Stimulated activated naive B cell treated with anti-CD40 and anti-IgM and Interleukin-4, amounts not matched to agents 10 μg/mL and 1 μg/mL and 100 μg/mL, for 72 hours (primary cell): ENCODE data around the gene STRA6.

Experiments
- ATAC-seq, 2 donors: fragments of 150-1000 bp; cut with Tn5 transposase; replicated peaks; 2 replicates each; pipeline ENCODE4 v1.10.0; 2021; ENCODE audit warnings: moderate library complexity in 1 of 2
- DNase-seq: peaks from one replicate; pipeline ENCODE4 v3.0.0; 2021
- H3K27ac Mint-ChIP-seq: one replicate; pipeline ENCODE4 v1.8.0; 2022; ENCODE audit warnings: mild to moderate bottlenecking, mixed read lengths
- H3K27me3 Mint-ChIP-seq, 2 donors: one replicate each; pipeline ENCODE4 v1.8.0; 2022; ENCODE audit warnings: mixed read lengths in 2 of 2
- H3K36me3 Mint-ChIP-seq, 2 donors: one replicate each; pipeline ENCODE4 v1.8.0; 2022; ENCODE audit warnings: mixed read lengths in 2 of 2, mild to moderate bottlenecking in 1 of 2
- H3K4me1 Mint-ChIP-seq, 2 donors: one replicate each; pipeline ENCODE4 v1.8.0; 2022; ENCODE audit warnings: mixed read lengths in 2 of 2, mild to moderate bottlenecking in 1 of 2
- H3K4me3 Mint-ChIP-seq, 2 donors: one replicate each; pipeline ENCODE4 v1.8.0; 2022; ENCODE audit warnings: mild to moderate bottlenecking in 2 of 2, mixed read lengths in 2 of 2, moderate library complexity in 1 of 2
- H3K9me3 Mint-ChIP-seq, 2 donors: one replicate each; pipeline ENCODE4 v1.8.0; 2022; ENCODE audit warnings: mixed read lengths in 2 of 2, mild to moderate bottlenecking in 1 of 2

Gene STRA6

GRCh38 chr15:74188216-74188615, 14.4 kb downstream of the STRA6 start:
- DNase-seq, result no peak
- no peaks in the 10 kb centered on the region for H3K27me3 Mint-ChIP-seq

DNA sequence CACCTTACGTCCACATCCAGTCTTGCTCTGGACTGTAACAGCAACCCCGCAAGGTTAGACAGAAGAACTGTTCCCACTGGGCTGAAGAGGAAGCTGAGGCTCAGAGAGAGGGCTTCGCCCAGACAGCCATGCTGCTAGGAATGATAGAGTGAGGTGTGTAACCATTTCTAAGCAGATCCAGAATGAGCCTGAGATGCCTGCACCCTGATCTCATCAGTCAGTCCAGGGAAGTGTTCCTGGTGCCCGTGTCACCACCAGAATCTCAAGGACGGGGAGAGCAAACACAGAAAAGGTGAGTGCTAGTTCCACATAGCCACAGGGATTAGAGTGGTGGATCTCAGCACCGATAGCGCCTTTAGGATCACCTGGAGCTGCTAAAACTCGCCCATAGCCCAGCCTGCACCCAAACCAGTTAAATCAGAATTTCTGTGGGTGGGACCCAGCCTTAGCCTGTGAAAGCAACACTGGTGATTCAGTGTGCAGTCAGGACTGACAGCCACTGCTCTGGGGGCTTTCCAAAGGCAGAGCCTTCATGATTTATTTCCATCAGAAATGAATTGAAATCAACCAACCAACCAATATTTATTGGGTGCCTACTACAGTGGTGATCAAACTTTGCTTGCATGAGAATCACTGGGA, 16.8 kb downstream of the STRA6 start:
- no peak for ATAC-seq
- no peak overlapping the region for H3K27ac Mint-ChIP-seq
- H3K4me3 Mint-ChIP-seq, result no peak overlapping the region
- no peaks in the 10 kb centered on the region for H3K9me3 Mint-ChIP-seq
- peaks cover 0 to 2% of the 10 kb centered on the region in 2 donors for H3K4me1 Mint-ChIP-seq
- H3K36me3 Mint-ChIP-seq, result no peaks in the 10 kb centered on the region
- peaks cover 5 to 9% of the 10 kb centered on the region in 2 donors for H3K27me3 Mint-ChIP-seq
- DNase-seq, result no peak

More at GRCh38 chr15:74188216-74188615, 14.4 kb downstream of the STRA6 start:
- Mint-ChIP-seq H3K36me3 (no peaks in the 10 kb centered on the region), H3K4me3 (no peak overlapping the region), H3K4me1 (peaks cover 0 to 2% of the 10 kb centered on the region in 2 donors), H3K9me3 (no peaks in the 10 kb centered on the region), H3K27ac (no peak overlapping the region)
- ATAC-seq, result no peak

- Mint-ChIP-seq H3K27me3 (peaks cover 12 to 19% of the 10 kb centered on the region in 2 donors), H3K4me3 (no peak overlapping the region), H3K27ac (no peak overlapping the region), H3K9me3 (no peaks in the 10 kb centered on the region), H3K36me3 (no peaks in the 10 kb centered on the region), H3K4me1 (peaks cover 0 to 2% of the 10 kb centered on the region in 2 donors)
- ATAC-seq (no peak), DNase-seq (no peak)
Measured at GRCh38 chr15:74184582-74185091, 17.9 kb downstream of the STRA6 start.

- H3K9me3 Mint-ChIP-seq, result no peaks in the 10 kb centered on the region
- H3K27me3 Mint-ChIP-seq, result peaks cover 17 to 32% of the 10 kb centered on the region in 2 donors
- no peak overlapping the region for H3K27ac Mint-ChIP-seq
- peaks cover 0 to 2% of the 10 kb centered on the region in 2 donors for H3K4me1 Mint-ChIP-seq
- no peak for DNase-seq
- H3K4me3 Mint-ChIP-seq, result no peak overlapping the region
- ATAC-seq, result no peak
- no peaks in the 10 kb centered on the region for H3K36me3 Mint-ChIP-seq
Measured at GRCh38 chr15:74182131-74182530, 20.5 kb downstream of the STRA6 start.

GRCh38 chr15:74180881-74181602, 21.5 kb downstream of the STRA6 start:
- Mint-ChIP-seq H3K27ac (no peak overlapping the region), H3K9me3 (no peaks in the 10 kb centered on the region), H3K27me3 (peaks cover 21 to 32% of the 10 kb centered on the region in 2 donors), H3K4me1 (peaks cover 0 to 2% of the 10 kb centered on the region in 2 donors), H3K36me3 (no peaks in the 10 kb centered on the region), H3K4me3 (no peak overlapping the region)
- no peak for DNase-seq
- ATAC-seq, result no peak

DNA sequence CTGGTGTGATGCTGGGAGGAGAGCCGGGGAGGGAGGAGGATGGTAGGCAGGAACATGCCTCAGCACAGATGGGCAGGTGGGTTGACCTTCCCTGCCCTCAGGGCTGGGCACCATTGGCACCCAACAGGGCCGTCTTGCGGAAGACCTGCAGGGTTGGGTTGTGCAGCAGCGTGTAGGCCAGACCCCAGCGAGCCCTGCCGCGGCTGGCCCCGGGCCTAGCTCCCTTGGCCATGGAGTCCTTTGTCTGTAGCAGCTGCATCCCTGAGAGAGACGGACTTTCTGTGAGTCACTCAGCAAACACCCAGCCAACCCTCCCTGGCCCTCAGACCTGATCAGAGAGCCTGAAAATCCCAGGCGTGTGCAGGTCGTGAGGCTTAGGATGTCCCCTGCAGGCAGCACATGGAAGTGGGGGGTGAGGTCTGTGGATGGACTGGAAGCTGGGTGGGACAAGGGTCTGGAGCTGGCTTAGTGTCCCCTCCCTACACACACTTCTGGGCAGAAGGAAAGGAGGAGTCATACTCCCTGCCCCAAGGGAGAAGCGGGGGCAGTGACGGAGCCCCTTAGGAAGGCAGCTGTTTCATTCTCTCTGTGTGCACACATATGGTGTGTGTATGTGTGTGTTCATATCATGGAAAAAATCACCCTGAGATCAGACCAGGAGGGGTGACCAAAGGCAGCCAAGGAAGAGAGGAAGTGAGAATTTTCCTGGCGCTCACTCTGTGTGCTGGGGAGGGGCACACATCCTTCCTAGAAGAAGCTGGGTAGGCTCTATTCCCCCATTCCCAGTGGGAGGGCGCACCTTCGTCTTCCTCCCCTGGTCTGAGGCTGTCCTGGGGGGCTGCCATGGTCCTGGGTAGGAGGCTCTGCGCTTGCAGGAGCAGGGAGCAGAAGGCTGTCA, 22.4 kb downstream of the STRA6 start:
- DNase-seq, result no peak
- ATAC-seq, result no peak
- Mint-ChIP-seq H3K9me3 (no peaks in the 10 kb centered on the region), H3K36me3 (no peaks in the 10 kb centered on the region), H3K4me3 (no peak overlapping the region), H3K27me3 (peaks cover 21 to 32% of the 10 kb centered on the region in 2 donors), H3K4me1 (peaks cover 0 to 2% of the 10 kb centered on the region in 2 donors), H3K27ac (no peak overlapping the region)

- H3K27me3 Mint-ChIP-seq, result peaks cover 21 to 32% of the 10 kb centered on the region in 2 donors
- DNase-seq, result no peak
- no peaks in the 10 kb centered on the region for H3K4me1 Mint-ChIP-seq
Measured at GRCh38 chr15:74179101-74179841, 23.3 kb downstream of the STRA6 start.

GRCh38 chr15:74178326-74179100, 24.1 kb downstream of the STRA6 start:
- ATAC-seq (no peak), DNase-seq (no peak)
- Mint-ChIP-seq H3K36me3 (no peaks in the 10 kb centered on the region), H3K9me3 (no peaks in the 10 kb centered on the region), H3K27ac (no peak overlapping the region), H3K4me3 (no peak overlapping the region), H3K27me3 (peaks cover 21 to 32% of the 10 kb centered on the region in 2 donors), H3K4me1 (no peaks in the 10 kb centered on the region)

More at GRCh38 chr15:74179101-74179841, 23.3 kb downstream of the STRA6 start:
- ATAC-seq, result no peak
- Mint-ChIP-seq H3K36me3 (no peaks in the 10 kb centered on the region), H3K27ac (no peak overlapping the region), H3K9me3 (no peaks in the 10 kb centered on the region), H3K4me3 (no peak overlapping the region)

GRCh38 chr15:74176262-74177214, 26.0 kb downstream of the STRA6 start:
- DNase-seq (no peak), ATAC-seq (no peak)
- Mint-ChIP-seq H3K36me3 (no peaks in the 10 kb centered on the region), H3K27me3 (peaks cover 19 to 26% of the 10 kb centered on the region in 2 donors), H3K9me3 (no peaks in the 10 kb centered on the region), H3K4me1 (no peaks in the 10 kb centered on the region), H3K4me3 (no peak overlapping the region), H3K27ac (no peak overlapping the region)

DNA sequence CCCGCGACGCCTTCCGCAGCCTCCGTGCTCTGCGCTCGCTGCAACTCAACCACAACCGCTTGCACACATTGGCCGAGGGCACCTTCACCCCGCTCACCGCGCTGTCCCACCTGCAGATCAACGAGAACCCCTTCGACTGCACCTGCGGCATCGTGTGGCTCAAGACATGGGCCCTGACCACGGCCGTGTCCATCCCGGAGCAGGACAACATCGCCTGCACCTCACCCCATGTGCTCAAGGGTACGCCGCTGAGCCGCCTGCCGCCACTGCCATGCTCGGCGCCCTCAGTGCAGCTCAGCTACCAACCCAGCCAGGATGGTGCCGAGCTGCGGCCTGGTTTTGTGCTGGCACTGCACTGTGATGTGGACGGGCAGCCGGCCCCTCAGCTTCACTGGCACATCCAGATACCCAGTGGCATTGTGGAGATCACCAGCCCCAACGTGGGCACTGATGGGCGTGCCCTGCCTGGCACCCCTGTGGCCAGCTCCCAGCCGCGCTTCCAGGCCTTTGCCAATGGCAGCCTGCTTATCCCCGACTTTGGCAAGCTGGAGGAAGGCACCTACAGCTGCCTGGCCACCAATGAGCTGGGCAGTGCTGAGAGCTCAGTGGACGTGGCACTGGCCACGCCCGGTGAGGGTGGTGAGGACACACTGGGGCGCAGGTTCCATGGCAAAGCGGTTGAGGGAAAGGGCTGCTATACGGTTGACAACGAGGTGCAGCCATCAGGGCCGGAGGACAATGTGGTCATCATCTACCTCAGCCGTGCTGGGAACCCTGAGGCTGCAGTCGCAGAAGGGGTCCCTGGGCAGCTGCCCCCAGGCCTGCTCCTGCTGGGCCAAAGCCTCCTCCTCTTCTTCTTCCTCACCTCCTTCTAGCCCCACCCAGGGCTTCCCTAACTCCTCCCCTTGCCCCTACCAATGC, 27.1 kb downstream of the STRA6 start:
- ATAC-seq (no peak), DNase-seq (no peak)
- Mint-ChIP-seq H3K9me3 (no peaks in the 10 kb centered on the region), H3K4me1 (no peaks in the 10 kb centered on the region), H3K36me3 (no peaks in the 10 kb centered on the region), H3K27ac (no peak overlapping the region), H3K4me3 (no peak overlapping the region), H3K27me3 (peaks cover 17 to 19% of the 10 kb centered on the region in 2 donors)

DNA sequence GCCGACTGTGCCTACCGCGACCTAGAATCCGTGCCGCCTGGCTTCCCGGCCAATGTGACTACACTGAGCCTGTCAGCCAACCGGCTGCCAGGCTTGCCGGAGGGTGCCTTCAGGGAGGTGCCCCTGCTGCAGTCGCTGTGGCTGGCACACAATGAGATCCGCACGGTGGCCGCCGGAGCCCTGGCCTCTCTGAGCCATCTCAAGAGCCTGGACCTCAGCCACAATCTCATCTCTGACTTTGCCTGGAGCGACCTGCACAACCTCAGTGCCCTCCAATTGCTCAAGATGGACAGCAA, 27.7 kb downstream of the STRA6 start:
- H3K4me3 Mint-ChIP-seq, result no peak overlapping the region

More for the DNA sequence above, 27.7 kb downstream of the STRA6 start:
- no peaks in the 10 kb centered on the region for H3K9me3 Mint-ChIP-seq
- H3K27me3 Mint-ChIP-seq, result peaks cover 13 to 17% of the 10 kb centered on the region in 2 donors
- H3K4me1 Mint-ChIP-seq, result no peaks in the 10 kb centered on the region
- ATAC-seq, result no peak
- DNase-seq, result no peak
- H3K27ac Mint-ChIP-seq, result no peak overlapping the region
- H3K36me3 Mint-ChIP-seq, result no peaks in the 10 kb centered on the region
